Measurements from ENCODE around the gene CCDC188.

DNA sequence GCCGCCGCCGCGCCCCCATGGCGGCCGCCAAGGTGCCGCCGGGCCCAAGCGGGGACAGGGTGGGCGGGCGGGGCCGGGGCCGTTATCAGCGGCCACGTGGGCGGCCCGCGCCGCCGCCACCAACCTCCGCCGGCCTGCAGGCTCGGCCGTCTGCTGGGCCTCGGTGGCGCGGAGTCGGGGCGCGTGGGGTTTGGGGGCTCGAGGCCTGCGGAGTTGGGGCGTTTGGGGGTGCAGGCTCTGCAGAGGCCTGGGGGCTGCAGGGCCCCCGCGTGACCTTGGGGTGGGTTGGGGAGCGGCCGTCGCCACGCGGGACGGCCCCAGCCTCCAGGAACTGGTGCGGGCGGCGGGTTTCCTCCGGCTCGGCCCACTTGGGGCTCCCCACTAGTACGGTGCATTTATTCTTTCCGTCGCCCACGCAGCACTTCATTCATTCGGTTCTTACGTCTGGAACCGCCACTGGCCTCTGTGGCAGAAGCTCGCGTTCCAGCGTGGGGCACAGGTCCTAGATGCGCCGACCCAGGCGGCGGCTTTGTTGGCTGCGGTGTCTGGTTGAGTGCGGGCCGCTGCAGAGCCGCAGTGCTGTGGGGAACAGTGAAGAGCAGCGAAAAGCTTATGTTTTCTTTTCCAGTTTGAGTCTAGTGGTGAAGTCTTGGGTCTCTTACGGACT lies 33.1 kb downstream of the CCDC188 start:
- TF ChIP-seq FOXM1 (IDR thresholded peaks at IDR 0.05; ENCODE audit: borderline replicate concordance) (no peak), SP1 (IDR thresholded peaks at IDR 0.05) (no peak), BHLHE40 (IDR thresholded peaks at IDR 0.05; ENCODE audit: borderline replicate concordance) (no peak), SUZ12 (IDR thresholded peaks at IDR 0.05) (no peak), NFRKB (IDR thresholded peaks at IDR 0.05) (no peak), FOXA1 (IDR thresholded peaks at IDR 0.05) (no peak), FOXK2 (IDR thresholded peaks at IDR 0.05) (no peak), ARNT (IDR thresholded peaks at IDR 0.05) (no peak), TARDBP (IDR thresholded peaks at IDR 0.05) (no peak)
- TF ChIP-seq, protein P1, sequence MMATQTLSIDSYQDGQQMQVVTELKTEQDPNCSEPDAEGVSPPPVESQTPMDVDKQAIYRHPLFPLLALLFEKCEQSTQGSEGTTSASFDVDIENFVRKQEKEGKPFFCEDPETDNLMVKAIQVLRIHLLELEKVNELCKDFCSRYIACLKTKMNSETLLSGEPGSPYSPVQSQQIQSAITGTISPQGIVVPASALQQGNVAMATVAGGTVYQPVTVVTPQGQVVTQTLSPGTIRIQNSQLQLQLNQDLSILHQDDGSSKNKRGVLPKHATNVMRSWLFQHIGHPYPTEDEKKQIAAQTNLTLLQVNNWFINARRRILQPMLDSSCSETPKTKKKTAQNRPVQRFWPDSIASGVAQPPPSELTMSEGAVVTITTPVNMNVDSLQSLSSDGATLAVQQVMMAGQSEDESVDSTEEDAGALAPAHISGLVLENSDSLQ (IDR thresholded peaks at IDR 0.05): no peak
